GM12878 (cell line): ENCODE results near the gene ABCG1. TPM values are rescaled to one million over a fixed set of nuclear protein-coding genes. Genes with fewer than 3 reads are reported as not detected.

Experiments used
- ATAC-seq: fragments of 200-7000 bp; cut with Tn5 transposase; 3 replicates; pipeline ENCODE4 v1.9.1; 2020; ENCODE audit warnings: mild to moderate bottlenecking, moderate library complexity
- BruUV-seq: library from RNA; stranded (reverse); fragments of 400-500 nt; replicated peaks from 2 replicates; lab custom pipeline; 2021; lab: Mats Ljungman, UMichigan
- CTCF ChIA-PET: fragments of 300-600 bp; sonication (Branson Sonifier 250); formaldehyde crosslinking; extraction: SDS; loops from one replicate; lab custom pipeline; 2021; ENCODE audit warnings: inconsistent platforms; lab: Yijun Ruan, JAX
- POLR2A ChIA-PET: fragments of 350-600 bp; formaldehyde crosslinking; extraction: SDS; loops from one replicate; lab custom pipeline; 2021; ENCODE audit warnings: inconsistent platforms; lab: Charles Lee
- RAD21 ChIA-PET: fragments of 300-600 bp; sonication (Branson Sonifier 250); formaldehyde crosslinking; loops from one replicate; lab custom pipeline; 2023; ENCODE audit warnings: antibody characterized with exemption; ENCODE audit not compliant: unreplicated experiment; lab: Charles Lee
- SMC1A ChIA-PET: fragments of 300-600 bp; sonication (Branson Sonifier 250); formaldehyde crosslinking; loops from one replicate; lab custom pipeline; 2023; ENCODE audit not compliant: unreplicated experiment, uncharacterized antibody; lab: Charles Lee
- DNase-seq: peaks from one replicate; pipeline ENCODE4 v3.0.0-alpha.2; 2011; ENCODE audit warnings: low read depth, low spot score
- FAIRE-seq: peaks from 3 replicates; lab custom pipeline; 2011; peaks lifted over from hg19 to GRCh38; lab: Jason Lieb, UNC
- H2AFZ ChIP-seq: 2 replicates; pipeline ENCODE4 v1.6.0; 2011; ENCODE audit warnings: low read depth, low read length, control low read depth; ENCODE audit not compliant: control insufficient read depth
- H3K27ac ChIP-seq: 2 replicates; pipeline ENCODE4 v1.5.1; 2011; ENCODE audit warnings: control low read depth; ENCODE audit not compliant: control insufficient read depth, insufficient read depth
- H3K27me3 ChIP-seq, 2 experiments: replicated peaks in 1 of 2; 2 replicates each; pipeline versions ENCODE4 v1.6.0 to v1.6.1; 2011; ENCODE audit warnings: low read length in 1 of 2; ENCODE audit not compliant: control insufficient read depth in 2 of 2, insufficient read depth in 2 of 2
- H3K36me3 ChIP-seq, 2 experiments: 2 replicates each; pipeline ENCODE4 v1.5.1; 2011; ENCODE audit warnings: low read length in 1 of 2; ENCODE audit not compliant: control insufficient read depth in 2 of 2, insufficient read depth in 2 of 2
- H3K4me1 ChIP-seq: 2 replicates; pipeline ENCODE4 v1.6.1; 2011; ENCODE audit warnings: mild to moderate bottlenecking, low read length, moderate library complexity, mixed read lengths; ENCODE audit not compliant: control insufficient read depth, insufficient read depth
- H3K4me2 ChIP-seq: 2 replicates; pipeline ENCODE4 v1.6.0; 2011; ENCODE audit warnings: control low read depth; ENCODE audit not compliant: control insufficient read depth, insufficient read depth
- H3K4me3 ChIP-seq: fragments of 200-600 bp; sonication (generic); 2 replicates; pipeline ENCODE4 v1.5.1; 2016
- H3K79me2 ChIP-seq: 2 replicates; pipeline ENCODE4 v1.6.0; 2011; ENCODE audit warnings: low read length; ENCODE audit not compliant: control insufficient read depth, insufficient read depth
- H3K9ac ChIP-seq: 2 replicates; pipeline ENCODE4 v1.8.0; 2011; ENCODE audit warnings: low read length, control low read depth, mixed read lengths; ENCODE audit not compliant: control insufficient read depth, insufficient read depth
- H3K9me3 ChIP-seq: replicated peaks from 3 replicates; pipeline ENCODE4 v1.5.1; 2011; ENCODE audit warnings: mild to moderate bottlenecking, low read length; ENCODE audit not compliant: control insufficient read depth, insufficient read depth
- H4K20me1 ChIP-seq: 2 replicates; pipeline ENCODE4 v1.6.0; 2011; ENCODE audit not compliant: control insufficient read depth, insufficient read depth
- FOS ChIP-seq: IDR thresholded peaks from 3 replicates; pipeline ENCODE4 v1.6.1; 2011; ENCODE audit warnings: borderline replicate concordance; ENCODE audit not compliant: insufficient read length; ENCODE audit errors: extremely low read depth
- HDAC6 ChIP-seq: fragments of 200-600 bp; sonication (generic); IDR thresholded peaks from one replicate; pipeline ENCODE4 v1.8.0; 2017; ENCODE audit warnings: antibody characterized with exemption; ENCODE audit not compliant: unreplicated experiment
- RB1 ChIP-seq: fragments of 450-650 bp; formaldehyde crosslinking; IDR thresholded peaks from 2 replicates; pipeline ENCODE4 v1.6.1; 2017; ENCODE audit warnings: mild to moderate bottlenecking, borderline replicate concordance
- RCOR1 ChIP-seq: conservative IDR thresholded peaks from 2 replicates; pipeline ENCODE4 v1.6.1; 2012; ENCODE audit warnings: low read depth, low read length, improper control_type of control experiment
- SUZ12 ChIP-seq: fragments of 200-600 bp; sonication (generic); IDR thresholded peaks from one replicate; pipeline ENCODE4 v1.6.1; 2018; ENCODE audit warnings: antibody characterized with exemption, mild to moderate bottlenecking; ENCODE audit not compliant: unreplicated experiment
- WGBS: methylation state at CpG from one replicate; pipeline ENCODE4 v1.1.6; 2016; ENCODE audit warnings: low lambda C conversion rate; ENCODE audit not compliant: insufficient replicate concordance, insufficient coverage; ENCODE audit errors: missing lambda C conversion rate; 5-methylcytosine and 5-hydroxymethylcytosine counted together
- in situ Hi-C: fragments of 300-500 bp; cut with MboI; formaldehyde crosslinking; loops from 9 replicates; pipeline ENCODE4 v1.14.3; 2018; ENCODE audit warnings: mixed read lengths
- intact Hi-C: fragments of 100-400 bp; cut with micrococcal nuclease; formaldehyde crosslinking; loops from one replicate; pipeline ENCODE4 v1.14.2; 2022; ENCODE audit not compliant: unreplicated experiment
- polyA plus RNA-seq, 11 experiments: library from polyadenylated mRNA; depleted of rRNA in 4 of 11; unstranded in 6 of 11; stranded (reverse) in 5 of 11; fragments of >200 nt; fragmentation: Nextera tagmentation in 4 of 11; fragmentation: Illumina TruSeq in 1 of 11; extraction: Ambion mirVana in 4 of 11; extraction: Trizol in 1 of 11; gene quantifications; 1 replicate in 1 of 11; 2 replicates in 10 of 11; pipeline versions ENCODE4 v1.2.1 to v1.2.3, GENCODE V29; 2011 to 2016; ENCODE audit warnings: inconsistent platforms in 2 of 11, missing spikeins in 2 of 11, low read depth in 1 of 11
- total RNA-seq, 4 experiments: library from RNA; depleted of rRNA in 3 of 4; stranded (reverse); fragments of >200 nt in 3 of 4; fragmentation: Illumina TruSeq in 1 of 4; extraction: Trizol in 1 of 4; gene quantifications; 2 replicates each; pipeline versions ENCODE4 v1.2.1 to v1.2.3, GENCODE V29; 2013 to 2021
- TF ChIP-seq, protein P1 (sequence below): fragments of 450-650 bp; formaldehyde crosslinking; IDR thresholded peaks from 2 replicates; pipeline ENCODE4 v1.4.0; 2022; ENCODE audit warnings: mild to moderate bottlenecking, moderate library complexity

The ABCG1 gene
- total and polyA plus RNA-seq, 10 of the 15 experiments (the other 5 are each of a cell fraction or from before 2014, with no cell fraction given), result 0.59 to 19.3 (median 5.7) TPM

- ChIA-PET CTCF (no interaction called here), SMC1A (interaction anchor here (0.9 to 1.0 kb wide), 3 partner anchors 9 to 232 kb away, joined by 3 to 6 read pairs (median 3); no protein-coding TSS in a partner anchor), RAD21 (no interaction called here), POLR2A (no interaction called here)
- no peak overlapping the region for H2AFZ ChIP-seq
- DNase-seq, result no peak
- H3K79me2 ChIP-seq, result no peaks in the 10 kb centered on the region
- no peaks in the 10 kb centered on the region for H3K9me3 ChIP-seq
- no TSS peak for BruUV-seq
- H3K27me3 ChIP-seq, result no peaks in the 10 kb centered on the region
- intact Hi-C loops (no loop called here), in situ Hi-C loops (loop anchor here (5.0 kb wide), 2 partner anchors 141 to 231 kb away; no protein-coding TSS in a partner anchor)
- no peak for FAIRE-seq
- H3K27ac ChIP-seq, result no peak overlapping the region
- no peaks in the 10 kb centered on the region for H3K4me1 ChIP-seq
- ATAC-seq, result no peak
- no peaks in the 10 kb centered on the region for H3K36me3 ChIP-seq
- no peaks in the 10 kb centered on the region for H4K20me1 ChIP-seq
- no peak overlapping the region for H3K9ac ChIP-seq
- TF ChIP-seq RB1 (no peak), FOS (no peak), HDAC6 (no peak), RCOR1 (no peak), SUZ12 (no peak)
- TF ChIP-seq, protein P1, sequence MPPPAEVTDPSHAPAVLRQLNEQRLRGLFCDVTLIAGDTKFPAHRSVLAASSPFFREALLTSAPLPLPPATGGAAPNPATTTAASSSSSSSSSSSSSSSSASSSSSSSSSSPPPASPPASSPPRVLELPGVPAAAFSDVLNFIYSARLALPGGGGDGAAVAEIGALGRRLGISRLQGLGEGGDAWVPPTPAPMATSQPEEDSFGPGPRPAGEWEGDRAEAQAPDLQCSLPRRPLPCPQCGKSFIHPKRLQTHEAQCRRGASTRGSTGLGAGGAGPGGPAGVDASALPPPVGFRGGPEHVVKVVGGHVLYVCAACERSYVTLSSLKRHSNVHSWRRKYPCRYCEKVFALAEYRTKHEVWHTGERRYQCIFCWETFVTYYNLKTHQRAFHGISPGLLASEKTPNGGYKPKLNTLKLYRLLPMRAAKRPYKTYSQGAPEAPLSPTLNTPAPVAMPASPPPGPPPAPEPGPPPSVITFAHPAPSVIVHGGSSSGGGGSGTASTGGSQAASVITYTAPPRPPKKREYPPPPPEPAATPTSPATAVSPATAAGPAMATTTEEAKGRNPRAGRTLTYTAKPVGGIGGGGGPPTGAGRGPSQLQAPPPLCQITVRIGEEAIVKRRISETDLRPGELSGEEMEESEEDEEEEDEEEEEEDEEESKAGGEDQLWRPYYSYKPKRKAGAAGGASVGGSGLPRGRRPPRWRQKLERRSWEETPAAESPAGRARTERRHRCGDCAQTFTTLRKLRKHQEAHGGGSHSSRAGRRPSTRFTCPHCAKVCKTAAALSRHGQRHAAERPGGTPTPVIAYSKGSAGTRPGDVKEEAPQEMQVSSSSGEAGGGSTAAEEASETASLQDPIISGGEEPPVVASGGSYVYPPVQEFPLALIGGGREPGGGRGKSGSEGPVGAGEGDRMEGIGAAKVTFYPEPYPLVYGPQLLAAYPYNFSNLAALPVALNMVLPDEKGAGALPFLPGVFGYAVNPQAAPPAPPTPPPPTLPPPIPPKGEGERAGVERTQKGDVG (CRISPR knock-in tag), result no peak
- H3K4me2 ChIP-seq, result no peak overlapping the region
- 21% methylated on average over 17 of the region's 17 CpGs for WGBS
- H3K4me3 ChIP-seq, result no peak overlapping the region
Observed at GRCh38 chr21:42306366-42307035, 87.6 kb downstream of the ABCG1 start.
